ENCODE results near the gene RBM39.

DNA sequence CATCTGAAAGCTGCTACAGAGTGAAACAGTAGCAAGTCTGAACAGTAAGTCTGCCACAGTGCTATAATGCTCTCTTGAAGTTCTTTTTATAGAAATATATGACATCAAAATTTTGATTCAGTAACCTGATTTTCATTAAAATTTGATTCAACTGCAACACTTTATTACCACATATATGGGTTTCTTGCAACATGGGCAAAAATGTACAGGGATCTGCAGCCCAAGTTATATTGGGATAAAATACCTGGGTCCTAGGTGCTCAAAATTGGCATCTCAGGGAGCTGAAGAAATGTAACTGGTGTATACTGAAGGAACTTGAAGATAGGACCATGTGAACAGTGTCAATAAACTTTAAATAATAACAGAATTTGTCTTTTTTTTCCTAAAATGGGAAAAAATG lies 32.0 kb downstream of the RBM39 start:
- no peak for TF ChIP-seq RFX5 (IDR thresholded peaks at IDR 0.05; ENCODE audit: borderline replicate concordance, low read depth, low read length)
- TF ChIP-seq HDAC2 (IDR thresholded peaks at IDR 0.05; ENCODE audit: borderline replicate concordance in 1 of 2, low read depth in 2 of 2, low read length in 2 of 2) = no peak
- TF ChIP-seq, protein P1, sequence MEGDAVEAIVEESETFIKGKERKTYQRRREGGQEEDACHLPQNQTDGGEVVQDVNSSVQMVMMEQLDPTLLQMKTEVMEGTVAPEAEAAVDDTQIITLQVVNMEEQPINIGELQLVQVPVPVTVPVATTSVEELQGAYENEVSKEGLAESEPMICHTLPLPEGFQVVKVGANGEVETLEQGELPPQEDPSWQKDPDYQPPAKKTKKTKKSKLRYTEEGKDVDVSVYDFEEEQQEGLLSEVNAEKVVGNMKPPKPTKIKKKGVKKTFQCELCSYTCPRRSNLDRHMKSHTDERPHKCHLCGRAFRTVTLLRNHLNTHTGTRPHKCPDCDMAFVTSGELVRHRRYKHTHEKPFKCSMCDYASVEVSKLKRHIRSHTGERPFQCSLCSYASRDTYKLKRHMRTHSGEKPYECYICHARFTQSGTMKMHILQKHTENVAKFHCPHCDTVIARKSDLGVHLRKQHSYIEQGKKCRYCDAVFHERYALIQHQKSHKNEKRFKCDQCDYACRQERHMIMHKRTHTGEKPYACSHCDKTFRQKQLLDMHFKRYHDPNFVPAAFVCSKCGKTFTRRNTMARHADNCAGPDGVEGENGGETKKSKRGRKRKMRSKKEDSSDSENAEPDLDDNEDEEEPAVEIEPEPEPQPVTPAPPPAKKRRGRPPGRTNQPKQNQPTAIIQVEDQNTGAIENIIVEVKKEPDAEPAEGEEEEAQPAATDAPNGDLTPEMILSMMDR (IDR thresholded peaks at IDR 0.05; ENCODE audit: control extremely low read depth in 1 of 3, insufficient read depth in 1 of 3, low read depth in 1 of 3, low read length in 3 of 3) = no peak
- no peak for TF ChIP-seq CHD1 (IDR thresholded peaks at IDR 0.05; ENCODE audit: low read depth, low read length)
- no peak for TF ChIP-seq BCL11A (IDR thresholded peaks at IDR 0.05; ENCODE audit: low read depth in 2 of 2, low read length in 2 of 2)
- TF ChIP-seq JUND (IDR thresholded peaks at IDR 0.05; ENCODE audit: low read length) = no peak
- no peak; a peak in 1 of 3 replicates for TF ChIP-seq POLR2A (IDR thresholded peaks at IDR 0.05; ENCODE audit: control extremely low read depth in 1 of 2, low read depth in 2 of 2, low read length in 2 of 2)
- no peak for TF ChIP-seq SIN3A (conservative IDR thresholded peaks at IDR 0.05 in 1 of 2, IDR thresholded peaks at IDR 0.05 in 1 of 2; ENCODE audit: low read depth in 1 of 2, low read length in 2 of 2)
- TF ChIP-seq EP300 (IDR thresholded peaks at IDR 0.05; ENCODE audit: borderline replicate concordance in 1 of 2, low read depth in 2 of 2, low read length in 2 of 2) = no peak
- TF ChIP-seq PHF8 (conservative IDR thresholded peaks at IDR 0.05; ENCODE audit: low read depth, low read length) = no peak
- no peak for TF ChIP-seq SRF (IDR thresholded peaks at IDR 0.05; ENCODE audit: low read depth, low read length)
- TF ChIP-seq, protein P2, sequence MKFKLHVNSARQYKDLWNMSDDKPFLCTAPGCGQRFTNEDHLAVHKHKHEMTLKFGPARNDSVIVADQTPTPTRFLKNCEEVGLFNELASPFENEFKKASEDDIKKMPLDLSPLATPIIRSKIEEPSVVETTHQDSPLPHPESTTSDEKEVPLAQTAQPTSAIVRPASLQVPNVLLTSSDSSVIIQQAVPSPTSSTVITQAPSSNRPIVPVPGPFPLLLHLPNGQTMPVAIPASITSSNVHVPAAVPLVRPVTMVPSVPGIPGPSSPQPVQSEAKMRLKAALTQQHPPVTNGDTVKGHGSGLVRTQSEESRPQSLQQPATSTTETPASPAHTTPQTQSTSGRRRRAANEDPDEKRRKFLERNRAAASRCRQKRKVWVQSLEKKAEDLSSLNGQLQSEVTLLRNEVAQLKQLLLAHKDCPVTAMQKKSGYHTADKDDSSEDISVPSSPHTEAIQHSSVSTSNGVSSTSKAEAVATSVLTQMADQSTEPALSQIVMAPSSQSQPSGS (IDR thresholded peaks at IDR 0.05; ENCODE audit: low read length) = no peak
